PFSK-1 (cell line): ENCODE results near the gene CACNG6. TPM values are rescaled to one million over a fixed set of nuclear protein-coding genes. Genes with fewer than 3 reads are reported as not detected.

Source experiments
- FOXP2 ChIP-seq: optimal IDR thresholded peaks from 2 replicates; pipeline ENCODE3; 2011; ENCODE audit warnings: borderline replicate concordance, control low read depth, inconsistent platforms; ENCODE audit not compliant: insufficient read depth; ENCODE audit errors: extremely low read length, extremely low read depth
- POLR2AphosphoS5 ChIP-seq: IDR thresholded peaks from 2 replicates; pipeline ENCODE4 v1.6.1; 2012; ENCODE audit warnings: low read depth, mild to moderate bottlenecking, control low read depth, low read length, moderate library complexity
- SIN3A ChIP-seq: IDR thresholded peaks from 2 replicates; pipeline ENCODE4 v1.6.1; 2012; ENCODE audit warnings: mild to moderate bottlenecking, low read length, moderate library complexity, borderline replicate concordance; ENCODE audit not compliant: insufficient read depth
- TAF1 ChIP-seq: IDR thresholded peaks from 2 replicates; pipeline ENCODE4 v1.6.1; 2012; ENCODE audit warnings: low read length, control low read depth, borderline replicate concordance; ENCODE audit not compliant: insufficient read depth
- polyA plus RNA-seq: library from polyadenylated mRNA; unstranded; fragments of >200 nt; gene quantifications from one replicate; pipeline ENCODE4 v1.2.1, GENCODE V29; 2012; ENCODE audit warnings: low read depth, missing spikeins; ENCODE audit not compliant: insufficient read length
- TF ChIP-seq, protein P1 (sequence below), 2 experiments: IDR thresholded peaks; 2 replicates each; pipeline versions ENCODE4 v1.6.1 to v1.8.0; 2011 to 2012; ENCODE audit warnings: low read depth in 2 of 2, low read length in 2 of 2, control low read depth in 1 of 2, inconsistent platforms in 1 of 2, mild to moderate bottlenecking in 1 of 2, moderate library complexity in 1 of 2; ENCODE audit not compliant: insufficient read depth in 1 of 2

Gene CACNG6
- not detected for polyA plus RNA-seq

DNA sequence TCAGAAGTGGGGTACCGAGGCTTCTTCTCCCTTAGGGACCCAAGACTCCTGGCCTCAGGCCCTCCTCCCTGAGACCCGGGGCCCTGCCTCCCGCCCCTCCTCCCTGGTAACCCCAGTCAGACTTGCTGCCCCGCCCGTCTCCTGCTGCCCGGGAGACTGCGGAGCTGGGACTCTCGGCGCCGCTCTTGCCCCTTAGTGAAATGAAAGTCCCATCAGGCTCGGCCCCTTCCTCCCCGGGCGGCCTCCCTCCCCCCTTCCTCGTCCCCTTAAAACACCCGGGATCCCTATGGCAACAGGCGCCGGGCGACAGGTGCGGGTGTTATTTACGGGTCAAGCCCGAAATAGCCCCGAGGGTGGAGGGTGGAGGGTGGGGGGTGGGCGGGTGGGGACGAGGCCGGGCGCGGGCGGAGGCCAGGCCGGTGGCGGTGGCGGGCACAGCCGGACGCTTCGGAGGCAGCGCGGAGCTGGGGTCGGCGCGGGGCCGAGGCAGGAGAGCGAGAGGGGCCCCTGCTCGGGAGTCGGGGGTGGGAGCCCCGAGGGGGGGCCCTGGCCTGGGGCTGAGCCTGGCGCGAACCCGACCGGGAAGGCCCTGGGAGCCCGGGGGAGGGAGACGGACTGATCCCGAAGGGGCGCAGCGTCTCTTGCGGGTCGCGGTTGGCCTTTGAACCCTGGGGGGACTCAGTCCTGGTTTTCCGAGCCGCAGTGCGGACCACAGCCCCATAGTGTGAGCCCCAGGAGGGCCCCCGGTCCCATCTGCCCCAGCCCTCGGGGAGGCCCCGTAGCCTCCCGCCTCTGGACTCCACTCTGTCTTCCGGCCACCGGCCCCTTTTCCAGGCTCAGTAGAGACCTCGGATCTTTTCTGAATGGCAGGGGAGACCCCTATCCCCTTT lies at the start of gene CACNG6:
CACNG6 (plus strand) TSS at position 414 of the 890 bp plus-strand sequence. CDS start 1,241 bp downstream, outside the sequence.
- TF ChIP-seq TAF1 (no peak), SIN3A (no peak), FOXP2 (no peak), POLR2AphosphoS5 (no peak)
- TF ChIP-seq, protein P1, sequence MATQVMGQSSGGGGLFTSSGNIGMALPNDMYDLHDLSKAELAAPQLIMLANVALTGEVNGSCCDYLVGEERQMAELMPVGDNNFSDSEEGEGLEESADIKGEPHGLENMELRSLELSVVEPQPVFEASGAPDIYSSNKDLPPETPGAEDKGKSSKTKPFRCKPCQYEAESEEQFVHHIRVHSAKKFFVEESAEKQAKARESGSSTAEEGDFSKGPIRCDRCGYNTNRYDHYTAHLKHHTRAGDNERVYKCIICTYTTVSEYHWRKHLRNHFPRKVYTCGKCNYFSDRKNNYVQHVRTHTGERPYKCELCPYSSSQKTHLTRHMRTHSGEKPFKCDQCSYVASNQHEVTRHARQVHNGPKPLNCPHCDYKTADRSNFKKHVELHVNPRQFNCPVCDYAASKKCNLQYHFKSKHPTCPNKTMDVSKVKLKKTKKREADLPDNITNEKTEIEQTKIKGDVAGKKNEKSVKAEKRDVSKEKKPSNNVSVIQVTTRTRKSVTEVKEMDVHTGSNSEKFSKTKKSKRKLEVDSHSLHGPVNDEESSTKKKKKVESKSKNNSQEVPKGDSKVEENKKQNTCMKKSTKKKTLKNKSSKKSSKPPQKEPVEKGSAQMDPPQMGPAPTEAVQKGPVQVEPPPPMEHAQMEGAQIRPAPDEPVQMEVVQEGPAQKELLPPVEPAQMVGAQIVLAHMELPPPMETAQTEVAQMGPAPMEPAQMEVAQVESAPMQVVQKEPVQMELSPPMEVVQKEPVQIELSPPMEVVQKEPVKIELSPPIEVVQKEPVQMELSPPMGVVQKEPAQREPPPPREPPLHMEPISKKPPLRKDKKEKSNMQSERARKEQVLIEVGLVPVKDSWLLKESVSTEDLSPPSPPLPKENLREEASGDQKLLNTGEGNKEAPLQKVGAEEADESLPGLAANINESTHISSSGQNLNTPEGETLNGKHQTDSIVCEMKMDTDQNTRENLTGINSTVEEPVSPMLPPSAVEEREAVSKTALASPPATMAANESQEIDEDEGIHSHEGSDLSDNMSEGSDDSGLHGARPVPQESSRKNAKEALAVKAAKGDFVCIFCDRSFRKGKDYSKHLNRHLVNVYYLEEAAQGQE (IDR thresholded peaks at IDR 0.05; ENCODE audit: insufficient read depth in 1 of 2, low read depth in 2 of 2, low read length in 2 of 2) = no peak

DNA sequence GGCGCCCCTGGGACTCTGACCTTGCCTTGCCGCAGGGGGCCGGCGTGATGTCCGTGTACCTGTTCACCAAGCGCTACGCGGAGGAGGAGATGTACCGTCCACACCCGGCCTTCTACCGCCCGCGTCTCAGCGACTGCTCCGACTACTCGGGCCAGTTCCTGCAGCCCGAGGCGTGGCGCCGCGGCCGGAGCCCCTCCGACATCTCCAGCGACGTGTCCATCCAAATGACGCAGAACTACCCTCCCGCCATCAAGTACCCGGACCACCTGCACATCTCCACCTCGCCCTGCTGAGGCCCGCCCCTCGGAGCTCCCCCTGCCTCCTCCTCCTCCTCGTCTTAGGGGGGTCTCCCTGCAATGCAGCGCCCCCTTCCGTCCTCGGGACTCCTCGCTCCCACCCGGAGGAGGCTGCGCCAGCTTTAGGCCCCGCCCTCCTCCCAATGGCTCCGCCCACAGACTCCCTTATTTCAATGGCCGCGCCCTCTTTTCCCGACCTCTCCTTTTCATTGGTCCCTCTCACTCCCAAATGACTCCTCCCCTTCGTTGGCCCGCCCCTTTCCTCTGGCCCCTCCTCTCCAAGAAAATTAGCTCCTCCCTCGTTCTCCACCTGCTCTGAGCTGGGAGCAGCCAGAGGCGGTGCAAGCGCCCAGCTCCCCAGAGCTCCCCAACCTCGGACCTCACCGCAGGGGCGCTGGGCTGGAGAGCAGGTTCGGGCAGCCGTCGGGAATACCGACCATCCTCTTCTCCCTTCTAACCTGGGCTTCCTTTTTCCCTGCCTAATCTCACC lies 49.2 kb upstream of the CACNG6 start:
- TF ChIP-seq SIN3A (no peak), TAF1 (no peak), FOXP2 (no peak), POLR2AphosphoS5 (no peak)
- TF ChIP-seq, protein P1 (IDR thresholded peaks at IDR 0.05; ENCODE audit: insufficient read depth in 1 of 2, low read depth in 2 of 2, low read length in 2 of 2) = no peak

GRCh38 chr19:53944416-53944815 lies 47.0 kb upstream of the CACNG6 start:
- TF ChIP-seq, protein P1 (IDR thresholded peaks at IDR 0.05; ENCODE audit: insufficient read depth in 1 of 2, low read depth in 2 of 2, low read length in 2 of 2) = no peak
- TF ChIP-seq POLR2AphosphoS5 = no peak
- TF ChIP-seq SIN3A = no peak
- no peak for TF ChIP-seq TAF1
- TF ChIP-seq FOXP2 = no peak

- TF ChIP-seq POLR2AphosphoS5 (no peak), FOXP2 (no peak), TAF1 (no peak), SIN3A (no peak)
- TF ChIP-seq, protein P1 (IDR thresholded peaks at IDR 0.05; ENCODE audit: insufficient read depth in 1 of 2, low read depth in 2 of 2, low read length in 2 of 2) = no peak
Observed at GRCh38 chr19:53944933-53945332, 46.5 kb upstream of the CACNG6 start.
